ENCODE measurements around the gene ELF3.
"Not testable (repeated sequence)": the region's sequence is repeated elsewhere in the genome, so short reads cannot be mapped to it uniquely, and the experiment has no call there.

The ELF3 gene

GRCh38 chr1:202036595-202037387, 26.4 kb downstream of the ELF3 start:
- DNase-seq = no peak

GRCh38 chr1:202037706-202038296, 27.4 kb downstream of the ELF3 start:
- DNase-seq = no peak

GRCh38 chr1:202038688-202039346, 28.4 kb downstream of the ELF3 start:
- no peak for DNase-seq

- no peak for DNase-seq
These were observed 35.3 kb downstream of the ELF3 start for GRCh38 chr1:202045705-202046104.

- DNase-seq = no peak
These were observed 35.8 kb downstream of the ELF3 start for GRCh38 chr1:202046227-202046626.

- peak; percentile 53 for DNase-seq
These were observed 36.6 kb downstream of the ELF3 start for GRCh38 chr1:202046748-202047708.

GRCh38 chr1:202047977-202048376, 37.6 kb downstream of the ELF3 start:
- DNase-seq = no peak

- DNase-seq = no peak
These were observed 38.7 kb downstream of the ELF3 start for GRCh38 chr1:202049129-202049528.

- DNase-seq = no peak
These were observed 43.7 kb downstream of the ELF3 start for GRCh38 chr1:202054094-202054493.

- not testable (repeated sequence) for DNase-seq
These were observed 44.3 kb downstream of the ELF3 start for GRCh38 chr1:202054673-202055072.

- no peak for DNase-seq
These were observed 46.4 kb downstream of the ELF3 start for GRCh38 chr1:202056644-202057334.

- DNase-seq = not testable (repeated sequence)
These were observed 46.9 kb downstream of the ELF3 start for GRCh38 chr1:202057335-202057704.

GRCh38 chr1:202058001-202058908, 47.9 kb downstream of the ELF3 start:
- DNase-seq = no peak

- no peak for DNase-seq
These were observed 50.7 kb downstream of the ELF3 start for GRCh38 chr1:202061055-202061454.

GRCh38 chr1:202061787-202062186, 51.4 kb downstream of the ELF3 start:
- not testable (repeated sequence) for DNase-seq

- not testable (repeated sequence) for DNase-seq
These were observed 52.2 kb downstream of the ELF3 start for GRCh38 chr1:202062636-202063035.

- DNase-seq = no peak
These were observed 52.7 kb downstream of the ELF3 start for GRCh38 chr1:202063093-202063492.

- DNase-seq = not testable (repeated sequence)
These were observed 54.5 kb downstream of the ELF3 start for GRCh38 chr1:202064889-202065312.

All from 8988T (cell line).